ENCODE results near the gene HLCS. TPM values are rescaled to one million over a fixed set of nuclear protein-coding genes. Genes with fewer than 3 reads are reported as not detected.

Gene HLCS
- total and polyA plus RNA-seq, 2 experiments from 2014 or later: 10.6 to 30.4 TPM

GRCh38 chr21:36705679-36706481, 260.6 kb downstream of the HLCS start:
- H4K20me1 ChIP-seq (ENCODE audit: insufficient read depth, poor library complexity, severe bottlenecking): no peaks in the 10 kb centered on the region
- peaks cover 19% of the 10 kb centered on the region for H3K4me1 ChIP-seq (ENCODE audit: insufficient read depth)
- no peak overlapping the region for H3K27ac ChIP-seq
- H3K9me2 ChIP-seq (replicated peaks; ENCODE audit: insufficient read depth): no peaks in the 10 kb centered on the region
- H3K4me3 ChIP-seq: no peak overlapping the region
- no peaks in the 10 kb centered on the region for H3K36me3 ChIP-seq (replicated peaks; ENCODE audit: insufficient read depth, low read depth)
- H3K4me2 ChIP-seq: no peak overlapping the region
- TF ChIP-seq CTCF (IDR thresholded peaks at IDR 0.05; ENCODE audit: poor library complexity) (peak; percentile 21), EZH2 (IDR thresholded peaks at IDR 0.05; ENCODE audit: borderline replicate concordance) (no peak), EZH2phosphoT487 (IDR thresholded peaks at IDR 0.05; ENCODE audit: low read depth, severe bottlenecking, unreplicated experiment) (peak; percentile 76)
- 8% methylated on average over 21 of the region's 22 CpGs for WGBS (ENCODE audit: low lambda C conversion rate, missing lambda C conversion rate)
- H3K9me3 ChIP-seq (ENCODE audit: low read depth): no peaks in the 10 kb centered on the region
- H3K27me3 ChIP-seq: peaks cover 100% of the 10 kb centered on the region
- H2AFZ ChIP-seq: no peak overlapping the region
- no peak for DNase-seq (ENCODE audit: low spot score)
- no peaks in the 10 kb centered on the region for H3K79me2 ChIP-seq

- H3K4me2 ChIP-seq: no peak overlapping the region
Observed at GRCh38 chr21:36704958-36705678, 261.4 kb downstream of the HLCS start.

GRCh38 chr21:36704281-36704957, 262.1 kb downstream of the HLCS start:
- no peak overlapping the region for H3K4me3 ChIP-seq
- TF ChIP-seq EZH2 (IDR thresholded peaks at IDR 0.05; ENCODE audit: borderline replicate concordance) (peak; percentile 98), CTCF (IDR thresholded peaks at IDR 0.05; ENCODE audit: poor library complexity) (no peak), EZH2phosphoT487 (IDR thresholded peaks at IDR 0.05; ENCODE audit: low read depth, severe bottlenecking, unreplicated experiment) (peak; percentile 87)
- no peaks in the 10 kb centered on the region for H4K20me1 ChIP-seq (ENCODE audit: insufficient read depth, poor library complexity, severe bottlenecking)
- H3K27me3 ChIP-seq: peaks cover 100% of the 10 kb centered on the region
- H3K9me3 ChIP-seq (ENCODE audit: low read depth): no peaks in the 10 kb centered on the region
- peak overlapping the region; percentile 31 for H2AFZ ChIP-seq
- H3K36me3 ChIP-seq (replicated peaks; ENCODE audit: insufficient read depth, low read depth): no peaks in the 10 kb centered on the region
- H3K9me2 ChIP-seq (replicated peaks; ENCODE audit: insufficient read depth): no peaks in the 10 kb centered on the region
- peaks cover 26% of the 10 kb centered on the region for H3K4me1 ChIP-seq (ENCODE audit: insufficient read depth)
- H3K27ac ChIP-seq: no peak overlapping the region
- no peak for DNase-seq (ENCODE audit: low spot score)
- peak overlapping the region; percentile 37 for H3K4me2 ChIP-seq
- no peaks in the 10 kb centered on the region for H3K79me2 ChIP-seq
- 3% methylated on average over 48 of the region's 49 CpGs for WGBS (ENCODE audit: low lambda C conversion rate, missing lambda C conversion rate)

More at GRCh38 chr21:36704958-36705678, 261.4 kb downstream of the HLCS start:
- H4K20me1 ChIP-seq (ENCODE audit: insufficient read depth, poor library complexity, severe bottlenecking): no peaks in the 10 kb centered on the region
- no peak overlapping the region for H3K4me3 ChIP-seq
- peak; percentile 96 for TF ChIP-seq EZH2 (IDR thresholded peaks at IDR 0.05; ENCODE audit: borderline replicate concordance)
- TF ChIP-seq CTCF (IDR thresholded peaks at IDR 0.05; ENCODE audit: poor library complexity): no peak
- TF ChIP-seq EZH2phosphoT487 (IDR thresholded peaks at IDR 0.05; ENCODE audit: low read depth, severe bottlenecking, unreplicated experiment): peak; percentile 0
- H3K36me3 ChIP-seq (replicated peaks; ENCODE audit: insufficient read depth, low read depth): no peaks in the 10 kb centered on the region
- H3K9me3 ChIP-seq (ENCODE audit: low read depth): no peaks in the 10 kb centered on the region
- H3K4me1 ChIP-seq (ENCODE audit: insufficient read depth): peaks cover 26% of the 10 kb centered on the region
- no peak overlapping the region for H2AFZ ChIP-seq
- peaks cover 100% of the 10 kb centered on the region for H3K27me3 ChIP-seq
- DNase-seq (ENCODE audit: low spot score): no peak
- H3K27ac ChIP-seq: no peak overlapping the region
- WGBS (ENCODE audit: low lambda C conversion rate, missing lambda C conversion rate): 4% methylated on average over 36 of the region's 39 CpGs
- no peaks in the 10 kb centered on the region for H3K9me2 ChIP-seq (replicated peaks; ENCODE audit: insufficient read depth)
- H3K79me2 ChIP-seq: no peaks in the 10 kb centered on the region
